COLO829 (cell line): ENCODE data around the gene TMBIM6.
"Not testable (repeated sequence)": the region's sequence is repeated elsewhere in the genome, so short reads cannot be mapped to it uniquely, and the experiment has no call there.

Source experiments
- DNase-seq: peaks from one replicate; pipeline ENCODE4 v3.0.0; 2012; ENCODE audit warnings: low spot score

TMBIM6 gene

DNA sequence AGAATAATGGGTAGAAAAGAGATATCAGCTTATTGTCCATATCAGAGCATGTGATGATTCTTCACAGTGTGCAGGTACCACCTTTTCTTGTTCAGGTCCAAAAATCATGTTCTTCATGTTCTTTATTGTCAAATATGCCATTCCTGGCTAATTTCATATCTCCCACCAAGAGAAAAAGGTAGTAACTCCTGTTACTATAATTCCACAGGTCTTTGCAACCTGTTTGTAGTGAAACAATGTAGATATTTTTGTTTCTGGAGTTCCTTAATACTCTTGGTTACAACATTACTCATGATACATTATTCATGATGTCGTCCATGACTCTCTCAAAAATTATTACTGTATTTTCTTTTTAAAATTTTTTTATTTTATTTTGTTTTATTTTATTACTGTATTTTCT is 11.3 kb upstream of the TMBIM6 start:
- no peak for DNase-seq

DNA sequence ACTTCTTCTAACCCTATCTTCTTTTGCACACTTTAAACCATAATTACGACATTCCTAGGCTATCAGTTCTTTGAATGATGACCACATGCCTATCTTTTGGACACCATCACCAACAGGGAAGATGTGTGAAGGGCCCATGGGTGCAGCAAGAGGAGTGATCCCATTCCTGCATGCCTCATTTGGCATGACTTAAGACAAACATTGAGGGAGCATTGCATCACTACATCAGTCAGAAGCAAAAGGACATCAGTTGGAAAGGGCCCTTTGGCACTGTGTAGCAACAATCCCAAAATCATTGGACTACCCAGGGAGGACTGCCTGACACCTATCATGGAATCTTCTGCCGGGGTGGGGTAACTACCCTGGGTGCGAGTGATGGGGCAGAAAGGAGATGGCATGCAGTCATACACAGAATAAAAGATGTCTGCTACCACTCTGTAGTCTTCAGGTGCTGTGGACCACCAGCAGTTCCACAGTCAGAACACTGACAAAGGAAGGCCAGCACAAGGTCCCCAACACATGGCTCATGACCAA is 10.7 kb upstream of the TMBIM6 start:
- no peak for DNase-seq

DNA sequence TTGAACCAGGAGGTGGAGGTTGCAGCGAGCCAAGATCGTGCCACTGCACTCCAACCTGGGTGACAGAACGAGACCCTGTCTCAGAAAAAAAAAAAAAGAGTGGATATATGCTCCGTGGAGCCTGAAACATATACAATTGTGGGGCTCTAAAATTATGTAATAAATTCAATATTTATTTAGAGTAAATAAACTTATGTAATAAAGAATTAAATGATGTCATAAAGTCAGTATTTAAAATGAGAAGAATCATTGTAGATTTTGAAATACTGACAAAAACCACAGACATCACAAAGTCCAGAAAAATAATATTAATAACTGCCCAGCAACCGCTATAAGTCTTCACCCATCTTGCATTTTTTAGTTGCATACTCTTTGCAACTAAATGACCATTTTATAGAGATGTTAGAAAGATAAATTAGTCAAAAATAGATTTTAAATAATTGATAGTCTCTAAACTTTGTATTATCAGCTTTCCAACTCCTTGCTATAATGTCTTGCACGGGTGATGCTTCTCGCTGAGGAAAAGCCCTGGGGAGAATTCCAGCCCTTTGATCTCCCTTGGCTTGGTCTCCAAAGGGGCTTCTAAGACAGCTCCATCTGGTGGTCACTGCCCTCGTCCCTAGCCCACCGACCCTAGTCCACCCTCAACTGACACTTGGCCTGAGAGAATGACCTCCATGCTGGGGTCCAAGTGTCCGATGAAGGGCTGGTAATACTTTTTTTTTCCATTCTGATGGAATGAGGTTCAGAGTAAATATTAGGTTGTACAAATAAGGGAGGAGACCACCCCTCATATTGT is 7.9 kb upstream of the TMBIM6 start:
- DNase-seq, result no peak

DNA sequence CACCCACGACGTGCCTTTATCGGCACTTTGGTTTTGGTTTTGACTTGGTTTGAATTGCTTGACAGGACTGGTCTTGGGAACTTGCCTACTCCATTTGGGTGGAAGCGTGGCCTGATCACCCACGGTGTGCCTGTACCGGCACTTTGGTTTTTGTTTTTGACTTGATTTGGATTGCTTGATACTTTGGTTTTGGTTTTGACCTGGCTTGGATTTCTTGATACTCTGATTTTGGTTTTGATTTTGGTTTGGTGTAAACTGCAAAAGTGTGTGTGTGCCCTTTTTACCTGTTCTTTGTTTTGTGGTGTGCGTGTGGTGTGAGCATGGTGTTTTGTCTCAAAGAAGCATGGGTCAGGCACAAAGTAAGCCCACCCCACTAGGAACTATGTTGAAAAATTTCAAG is 6.5 kb upstream of the TMBIM6 start:
- not testable (repeated sequence) for DNase-seq

DNA sequence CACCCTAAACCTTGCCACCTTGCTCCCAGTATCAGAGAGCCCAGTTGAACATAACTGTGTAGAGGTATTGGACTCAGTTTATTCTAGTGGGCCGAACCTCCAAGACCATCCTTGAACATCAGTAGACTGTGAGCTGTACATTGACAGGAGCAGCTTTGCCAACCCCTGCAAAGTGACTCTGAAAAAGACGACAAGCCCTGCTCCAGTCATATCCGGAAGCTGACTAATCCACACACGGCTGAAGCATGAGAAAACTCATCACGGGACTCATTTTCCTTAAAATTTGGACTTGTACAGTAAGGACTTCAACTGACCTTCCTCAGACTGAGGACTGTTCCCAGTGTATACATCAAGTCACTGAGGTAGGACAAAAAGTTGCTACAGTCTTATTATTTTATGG is 2.6 kb upstream of the TMBIM6 start:
- not testable (repeated sequence) for DNase-seq

DNA sequence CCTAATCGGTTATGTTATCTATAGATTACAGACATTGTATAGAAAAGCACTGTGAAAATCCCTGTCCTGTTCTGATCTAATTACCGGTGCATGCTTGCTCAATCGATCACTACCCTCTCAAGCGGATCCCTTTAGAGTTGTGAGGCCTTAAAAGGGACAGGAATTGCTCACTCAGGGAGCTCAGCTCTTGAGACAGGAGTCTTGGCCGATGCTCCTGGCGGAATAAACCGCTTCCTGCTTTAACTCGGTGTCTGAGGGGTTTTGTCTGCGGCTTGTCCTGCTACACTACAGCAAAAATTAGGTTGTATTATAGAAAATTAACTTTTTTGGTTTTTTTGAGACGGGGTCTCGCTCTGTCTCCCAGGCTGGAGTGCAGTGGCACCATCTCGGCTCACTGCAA is 1.1 kb upstream of the TMBIM6 start:
- not testable (repeated sequence) for DNase-seq

GRCh38 chr12:49741882-49742620 is 694 bp downstream of the TMBIM6 start:
- DNase-seq, result peak; percentile 28

- no peak for DNase-seq
Observed at GRCh38 chr12:49744363-49744885, 3.1 kb downstream of the TMBIM6 start.

- DNase-seq, result no peak
Observed at GRCh38 chr12:49748306-49748705, 6.9 kb downstream of the TMBIM6 start.

DNA sequence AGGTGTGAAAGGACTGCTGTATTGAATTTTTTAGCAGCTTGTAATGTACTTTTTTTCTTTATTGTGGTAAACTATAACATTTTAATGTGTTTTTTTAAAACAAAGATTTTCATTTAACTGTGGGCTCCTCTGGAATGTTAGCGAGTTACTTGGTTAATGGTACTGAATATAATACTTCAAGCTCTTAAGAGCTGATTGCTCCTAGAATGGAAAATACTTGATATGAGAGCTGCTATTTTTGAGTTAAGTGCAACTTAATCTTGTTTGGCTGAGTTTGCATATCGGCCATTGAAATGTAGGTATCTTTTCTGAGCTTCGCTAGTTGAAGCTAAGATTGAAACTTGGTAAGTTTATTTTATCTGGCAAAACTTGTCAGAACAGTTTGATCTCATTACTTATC is 7.4 kb downstream of the TMBIM6 start:
- no peak for DNase-seq

DNA sequence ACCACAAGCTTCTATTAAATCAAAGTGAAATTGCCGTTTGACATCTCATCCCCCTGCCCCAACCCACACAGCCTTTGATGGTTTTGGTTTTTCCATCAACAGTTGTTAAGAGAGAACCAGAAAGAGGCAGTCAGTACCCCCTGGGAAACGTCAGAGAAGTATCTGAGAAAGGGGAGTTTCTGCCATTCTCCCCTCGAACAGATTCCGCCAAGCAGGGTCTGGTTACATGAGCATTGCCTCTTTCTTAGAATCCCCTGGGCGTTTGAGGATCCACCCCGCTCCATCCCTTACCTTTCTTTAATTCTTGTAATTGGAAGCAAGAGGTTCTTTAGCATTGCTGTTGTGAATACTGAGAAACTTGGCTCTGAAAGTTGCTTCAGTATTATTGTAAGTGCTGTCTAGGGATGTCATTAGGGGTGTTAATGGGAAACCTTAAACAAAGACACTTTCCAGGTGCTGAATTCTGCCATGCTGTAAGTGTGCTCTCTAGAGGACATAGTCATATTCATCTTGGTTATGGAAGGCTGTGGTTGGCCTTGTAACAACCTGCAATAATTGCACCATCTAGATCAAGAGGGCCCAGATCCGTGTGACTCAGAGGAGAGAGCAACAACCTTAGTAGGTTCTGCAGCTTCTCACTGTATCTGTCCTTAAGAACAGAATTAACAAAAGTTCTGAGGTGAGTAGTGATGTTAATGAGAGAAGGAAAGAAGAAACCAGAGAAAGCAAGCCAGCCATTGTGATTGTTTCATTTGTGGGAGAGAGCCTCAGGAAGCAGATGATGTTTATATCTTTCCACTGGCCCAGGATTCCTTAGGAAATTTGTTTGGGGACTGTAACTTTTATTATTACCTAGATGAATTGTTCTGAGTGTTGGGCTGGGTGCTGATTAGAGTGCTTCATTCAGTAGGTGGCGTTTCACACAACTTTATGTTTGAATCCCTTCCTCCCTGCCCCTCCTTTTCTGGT is 9.0 kb downstream of the TMBIM6 start:
- DNase-seq, result no peak

DNA sequence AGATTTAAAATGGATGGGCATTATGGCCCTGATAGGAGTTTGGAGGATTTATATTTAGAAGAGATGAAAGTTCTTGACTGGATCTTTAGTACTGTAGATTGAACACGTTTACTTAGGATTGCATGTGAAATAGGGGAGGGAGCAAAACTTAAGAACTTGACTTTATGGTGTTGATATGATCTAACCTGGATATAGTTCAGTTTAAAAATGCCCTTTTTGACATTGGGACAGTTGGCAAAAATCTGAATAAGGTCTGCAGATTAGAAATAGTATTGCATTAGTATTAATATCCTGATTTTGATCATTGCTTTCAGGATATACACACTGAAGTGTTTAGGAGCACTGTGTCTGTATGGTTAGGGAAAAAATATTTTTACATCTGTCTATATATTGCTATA is 9.6 kb downstream of the TMBIM6 start:
- DNase-seq, result no peak

GRCh38 chr12:49761677-49762467 is 20.5 kb downstream of the TMBIM6 start:
- no peak for DNase-seq

DNA sequence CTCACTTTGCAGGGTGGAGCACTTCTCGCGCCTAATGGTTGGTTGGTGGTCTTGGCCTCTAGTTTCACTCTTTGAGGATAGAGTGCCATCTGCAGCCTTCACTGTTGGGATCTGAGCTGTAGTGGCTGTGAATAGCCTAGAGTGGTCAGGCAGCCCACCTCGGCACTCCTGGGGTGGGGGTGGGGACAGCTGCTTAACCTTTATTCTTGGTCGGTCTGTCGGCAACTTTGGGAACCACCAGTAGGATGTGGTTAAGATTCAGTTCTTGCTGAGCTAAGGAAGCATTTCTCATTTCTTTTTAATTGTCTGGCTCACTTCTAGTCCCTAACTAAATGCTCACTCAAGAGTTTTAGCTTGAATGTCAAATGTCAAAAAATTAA is 21.1 kb downstream of the TMBIM6 start:
- no peak for DNase-seq

GRCh38 chr12:49763006-49763591 is 21.7 kb downstream of the TMBIM6 start:
- DNase-seq, result peak; percentile 39

- no peak for DNase-seq
Observed at GRCh38 chr12:49764126-49764525, 22.8 kb downstream of the TMBIM6 start.

DNA sequence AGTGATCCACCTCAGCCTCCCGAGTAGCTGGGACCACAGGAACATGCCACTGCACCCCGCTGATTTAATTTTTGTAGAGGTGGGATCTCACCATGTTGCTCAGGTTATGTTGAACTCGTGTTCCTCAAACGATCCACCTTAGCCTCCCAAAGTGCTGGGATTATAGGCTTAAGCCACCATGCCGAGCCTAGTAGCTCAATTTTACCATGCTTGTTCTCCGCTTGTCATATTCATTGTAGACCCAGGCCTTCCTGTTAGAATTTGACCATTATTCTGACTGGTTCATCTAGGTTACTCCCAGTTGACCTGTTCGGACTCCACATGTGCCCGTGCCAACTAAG is 24.7 kb downstream of the TMBIM6 start:
- no peak for DNase-seq

- DNase-seq, result no peak
Observed at GRCh38 chr12:49767333-49767732, 26.0 kb downstream of the TMBIM6 start.

DNA sequence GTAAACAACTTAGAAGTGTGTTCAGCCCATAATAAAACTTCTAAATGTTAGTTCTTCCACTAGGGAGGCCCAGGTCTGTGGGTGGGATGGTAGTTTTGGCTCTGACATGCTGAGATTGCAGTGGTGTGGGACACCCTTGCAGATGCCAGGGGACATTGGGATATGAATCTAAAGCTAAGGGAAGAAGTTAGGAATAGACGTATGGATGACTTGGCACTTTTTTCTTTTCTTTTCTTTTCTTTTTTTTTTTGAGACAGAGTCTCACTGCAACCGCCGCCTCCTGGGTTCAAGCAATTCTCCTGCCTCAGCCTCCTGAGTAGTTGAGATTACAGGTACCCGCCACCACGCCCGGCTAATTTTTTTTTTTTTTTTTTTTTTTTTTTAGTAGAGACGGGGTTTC is 31.7 kb downstream of the TMBIM6 start:
- not testable (repeated sequence) for DNase-seq

- peak; percentile 69 for DNase-seq
Observed at GRCh38 chr12:49776413-49776812, 35.1 kb downstream of the TMBIM6 start.

DNA sequence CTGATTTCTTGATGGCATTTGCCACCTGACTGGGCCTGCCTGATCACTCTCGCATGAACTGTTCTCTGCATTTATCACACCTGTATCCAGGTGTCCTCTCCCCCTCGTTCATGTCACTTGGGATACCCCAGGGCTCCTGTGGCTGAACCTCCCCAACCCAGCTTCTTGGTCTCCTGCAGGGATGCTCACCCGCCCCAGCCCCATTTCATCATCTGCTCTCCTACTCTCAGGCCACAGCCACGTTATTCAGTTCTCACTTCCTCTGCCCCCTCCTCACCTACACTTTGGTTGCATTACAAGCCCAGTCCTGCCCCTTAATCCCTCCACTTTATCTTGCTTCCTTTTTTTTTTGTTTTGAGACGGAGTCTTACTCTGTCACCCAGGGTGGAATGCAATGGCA is 35.5 kb downstream of the TMBIM6 start:
- no peak for DNase-seq
